ENCODE measurements around the gene NUP98.

NUP98 gene

DNA sequence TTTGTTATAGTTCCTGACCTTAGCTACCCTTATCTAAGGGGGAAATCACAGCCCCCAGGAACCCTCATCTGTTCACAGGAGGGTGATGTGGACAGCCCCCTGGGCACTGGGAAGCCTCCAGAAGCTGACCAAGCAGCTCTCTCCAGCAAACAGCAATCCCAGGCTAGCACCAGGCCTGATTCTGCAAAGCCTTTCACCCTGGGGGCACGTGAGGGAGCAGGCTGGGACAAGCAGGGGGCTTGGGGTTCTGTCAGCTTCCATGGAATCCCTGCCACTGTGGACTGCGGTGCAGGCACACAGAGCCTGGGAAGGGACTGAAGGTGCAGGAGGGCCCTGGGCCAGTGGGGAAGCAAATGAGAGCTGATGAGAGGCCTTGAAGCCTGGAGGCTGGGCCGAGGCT lies 13.1 kb upstream of the NUP98 start:
- no peak overlapping the region for H3K27ac ChIP-seq (ENCODE audit: extremely low read depth, low read depth, low read length)
- TF ChIP-seq ZFP37 (tag by site-specific recombination; IDR thresholded peaks at IDR 0.05): no peak
- TF ChIP-seq, protein P1, sequence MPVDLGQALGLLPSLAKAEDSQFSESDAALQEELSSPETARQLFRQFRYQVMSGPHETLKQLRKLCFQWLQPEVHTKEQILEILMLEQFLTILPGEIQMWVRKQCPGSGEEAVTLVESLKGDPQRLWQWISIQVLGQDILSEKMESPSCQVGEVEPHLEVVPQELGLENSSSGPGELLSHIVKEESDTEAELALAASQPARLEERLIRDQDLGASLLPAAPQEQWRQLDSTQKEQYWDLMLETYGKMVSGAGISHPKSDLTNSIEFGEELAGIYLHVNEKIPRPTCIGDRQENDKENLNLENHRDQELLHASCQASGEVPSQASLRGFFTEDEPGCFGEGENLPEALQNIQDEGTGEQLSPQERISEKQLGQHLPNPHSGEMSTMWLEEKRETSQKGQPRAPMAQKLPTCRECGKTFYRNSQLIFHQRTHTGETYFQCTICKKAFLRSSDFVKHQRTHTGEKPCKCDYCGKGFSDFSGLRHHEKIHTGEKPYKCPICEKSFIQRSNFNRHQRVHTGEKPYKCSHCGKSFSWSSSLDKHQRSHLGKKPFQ (tag by site-specific recombination; IDR thresholded peaks at IDR 0.05): no peak
- no peak for TF ChIP-seq REPIN1 (tag by site-specific recombination; IDR thresholded peaks at IDR 0.05; ENCODE audit: low read depth)
- TF ChIP-seq, protein P2, sequence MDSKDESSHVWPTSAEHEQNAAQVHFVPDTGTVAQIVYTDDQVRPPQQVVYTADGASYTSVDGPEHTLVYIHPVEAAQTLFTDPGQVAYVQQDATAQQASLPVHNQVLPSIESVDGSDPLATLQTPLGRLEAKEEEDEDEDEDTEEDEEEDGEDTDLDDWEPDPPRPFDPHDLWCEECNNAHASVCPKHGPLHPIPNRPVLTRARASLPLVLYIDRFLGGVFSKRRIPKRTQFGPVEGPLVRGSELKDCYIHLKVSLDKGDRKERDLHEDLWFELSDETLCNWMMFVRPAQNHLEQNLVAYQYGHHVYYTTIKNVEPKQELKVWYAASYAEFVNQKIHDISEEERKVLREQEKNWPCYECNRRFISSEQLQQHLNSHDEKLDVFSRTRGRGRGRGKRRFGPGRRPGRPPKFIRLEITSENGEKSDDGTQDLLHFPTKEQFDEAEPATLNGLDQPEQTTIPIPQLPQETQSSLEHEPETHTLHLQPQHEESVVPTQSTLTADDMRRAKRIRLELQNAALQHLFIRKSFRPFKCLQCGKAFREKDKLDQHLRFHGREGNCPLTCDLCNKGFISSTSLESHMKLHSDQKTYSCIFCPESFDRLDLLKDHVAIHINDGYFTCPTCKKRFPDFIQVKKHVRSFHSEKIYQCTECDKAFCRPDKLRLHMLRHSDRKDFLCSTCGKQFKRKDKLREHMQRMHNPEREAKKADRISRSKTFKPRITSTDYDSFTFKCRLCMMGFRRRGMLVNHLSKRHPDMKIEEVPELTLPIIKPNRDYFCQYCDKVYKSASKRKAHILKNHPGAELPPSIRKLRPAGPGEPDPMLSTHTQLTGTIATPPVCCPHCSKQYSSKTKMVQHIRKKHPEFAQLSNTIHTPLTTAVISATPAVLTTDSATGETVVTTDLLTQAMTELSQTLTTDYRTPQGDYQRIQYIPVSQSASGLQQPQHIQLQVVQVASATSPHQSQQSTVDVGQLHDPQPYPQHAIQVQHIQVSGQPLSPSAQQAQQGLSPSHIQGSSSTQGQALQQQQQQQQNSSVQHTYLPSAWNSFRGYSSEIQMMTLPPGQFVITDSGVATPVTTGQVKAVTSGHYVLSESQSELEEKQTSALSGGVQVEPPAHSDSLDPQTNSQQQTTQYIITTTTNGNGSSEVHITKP (tag by site-specific recombination; IDR thresholded peaks at IDR 0.05): no peak
- peaks cover 0 to 6% of the 10 kb centered on the region in 2 experiments; a peak in 1 of 3 replicates for H3K36me3 ChIP-seq (ENCODE audit: control insufficient read depth in 2 of 2, insufficient read depth in 1 of 2, low read length in 2 of 2)
- CTCF ChIA-PET: interaction anchor here (0.6 to 3.4 kb wide), 7 partner anchors 9 to 262 kb away, joined by 3 to 19 read pairs (median 4); no protein-coding TSS in a partner anchor
- H3K4me1 ChIP-seq (ENCODE audit: control insufficient read depth, insufficient read depth, low read length): no peaks in the 10 kb centered on the region
- H3K9me3 ChIP-seq (ENCODE audit: control insufficient read depth, insufficient read depth, low read depth, low read length): no peaks in the 10 kb centered on the region
- POLR2A ChIA-PET: interaction anchor here (1.7 kb wide), 1 partner anchor 31 kb away, joined by 5 read pairs; the partner anchor contains the start of gene RHOG
- H3K4me3 ChIP-seq (ENCODE audit: low read depth, low read length): no peak overlapping the region

DNA sequence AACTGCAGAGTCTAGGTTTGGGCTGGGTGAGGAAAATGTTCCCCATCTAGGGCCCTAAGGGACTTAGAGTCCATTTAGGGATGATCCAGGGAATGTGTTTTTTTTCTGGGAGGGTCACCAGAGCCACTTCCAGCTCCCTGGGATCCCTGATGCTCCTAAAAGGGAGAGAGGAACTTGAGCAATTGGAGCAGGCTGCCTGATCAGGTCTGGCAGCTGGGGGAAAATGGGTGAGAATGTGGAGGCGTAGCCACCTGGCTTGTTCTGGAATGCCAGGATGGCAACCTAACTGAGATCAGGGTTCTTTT lies 12.2 kb upstream of the NUP98 start:
- TF ChIP-seq, protein P3, sequence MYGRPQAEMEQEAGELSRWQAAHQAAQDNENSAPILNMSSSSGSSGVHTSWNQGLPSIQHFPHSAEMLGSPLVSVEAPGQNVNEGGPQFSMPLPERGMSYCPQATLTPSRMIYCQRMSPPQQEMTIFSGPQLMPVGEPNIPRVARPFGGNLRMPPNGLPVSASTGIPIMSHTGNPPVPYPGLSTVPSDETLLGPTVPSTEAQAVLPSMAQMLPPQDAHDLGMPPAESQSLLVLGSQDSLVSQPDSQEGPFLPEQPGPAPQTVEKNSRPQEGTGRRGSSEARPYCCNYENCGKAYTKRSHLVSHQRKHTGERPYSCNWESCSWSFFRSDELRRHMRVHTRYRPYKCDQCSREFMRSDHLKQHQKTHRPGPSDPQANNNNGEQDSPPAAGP (tag by site-specific recombination; IDR thresholded peaks at IDR 0.05): peak; percentile 64; the same call in 1 of the 2 replicates
- TF ChIP-seq ZNF335 (tag by site-specific recombination; conservative IDR thresholded peaks at IDR 0.05): no peak
- no peak for TF ChIP-seq WT1 (tag by site-specific recombination; IDR thresholded peaks at IDR 0.05)
- no peak for TF ChIP-seq ZNF600 (tag by site-specific recombination; IDR thresholded peaks at IDR 0.05)
- TF ChIP-seq SP3 (tag by site-specific recombination; IDR thresholded peaks at IDR 0.05): no peak
- no peak for TF ChIP-seq ZNF184 (tag by site-specific recombination; IDR thresholded peaks at IDR 0.05)
- no peaks in the 10 kb centered on the region for H3K4me1 ChIP-seq (ENCODE audit: control insufficient read depth, insufficient read depth, low read length)
- ChIA-PET CTCF (interaction anchor here (0.6 to 4.0 kb wide), 18 partner anchors 10 to 268 kb away, joined by 3 to 28 read pairs (median 5); partner anchors contain the start of genes NUP98 and STIM1), POLR2A (interaction anchor here (1.0 to 3.8 kb wide), 4 partner anchors 12 to 32 kb away, joined by 3 to 26 read pairs (median 9); partner anchors contain the start of genes NUP98 and RHOG)
- no peak overlapping the region for H3K4me3 ChIP-seq (ENCODE audit: low read depth, low read length)
- H3K9me3 ChIP-seq (ENCODE audit: control insufficient read depth, insufficient read depth, low read depth, low read length): no peaks in the 10 kb centered on the region
- H3K36me3 ChIP-seq (ENCODE audit: control insufficient read depth in 2 of 2, insufficient read depth in 1 of 2, low read length in 2 of 2): peaks cover 0 to 6% of the 10 kb centered on the region in 2 experiments; a peak in 1 of 3 replicates
- no peak overlapping the region for H3K27ac ChIP-seq (ENCODE audit: extremely low read depth, low read depth, low read length)

DNA sequence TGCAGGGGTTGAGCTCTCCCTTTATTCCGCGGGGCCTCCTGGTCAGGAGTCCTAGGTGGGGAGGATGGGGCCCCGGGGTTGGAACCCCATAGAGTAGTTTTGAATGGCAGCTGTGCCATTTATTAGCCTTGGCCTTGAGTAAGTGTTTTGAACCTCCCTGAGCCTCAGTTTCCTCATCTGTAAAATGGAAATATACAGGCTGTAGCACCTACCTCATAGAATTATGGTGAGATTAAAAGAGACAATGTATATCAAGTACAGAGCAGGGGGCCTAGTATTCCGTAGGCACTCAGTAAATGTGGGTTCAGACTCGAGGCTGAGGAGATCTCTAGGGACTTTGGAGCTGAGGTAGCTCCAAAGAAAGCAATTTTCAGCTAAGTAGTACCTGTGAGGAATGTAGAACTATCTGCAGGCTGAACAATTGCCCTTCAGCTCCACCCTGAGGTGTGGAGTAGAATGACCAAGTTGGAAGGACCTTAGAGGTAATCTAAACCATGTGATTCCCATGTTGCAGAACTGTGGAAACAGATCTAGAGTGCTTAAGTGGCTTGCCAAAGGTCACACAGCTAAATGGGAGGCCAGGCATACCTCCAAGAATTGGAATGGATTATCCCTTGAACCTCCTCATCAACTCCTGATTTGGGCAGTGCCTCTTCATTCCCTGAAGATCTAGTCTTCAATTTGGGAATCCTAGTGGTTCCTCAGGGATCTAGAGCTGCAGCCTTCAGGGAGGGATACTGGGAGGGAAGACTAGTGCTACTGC lies 11.7 kb upstream of the NUP98 start:
- Histone ChIP-seq H3K4me1 (ENCODE audit: control insufficient read depth, insufficient read depth, low read length) (no peaks in the 10 kb centered on the region), H3K4me3 (ENCODE audit: low read depth, low read length) (peak overlapping the region; percentile 79), H3K27ac (ENCODE audit: extremely low read depth, low read depth, low read length) (peak overlapping the region; percentile 5; the same call in 1 of the 2 replicates), H3K9me3 (ENCODE audit: control insufficient read depth, insufficient read depth, low read depth, low read length) (no peaks in the 10 kb centered on the region), H3K36me3 (ENCODE audit: control insufficient read depth in 2 of 2, insufficient read depth in 1 of 2, low read length in 2 of 2) (peaks cover 0 to 6% of the 10 kb centered on the region in 2 experiments; a peak in 1 of 3 replicates)
- TF ChIP-seq ZBTB17 (tag by site-specific recombination; IDR thresholded peaks at IDR 0.05) (peak; percentile 32; the same call in 1 of the 2 replicates), ZNF521 (tag by site-specific recombination; IDR thresholded peaks at IDR 0.05) (no peak), ZNF654 (tag by site-specific recombination; IDR thresholded peaks at IDR 0.05; ENCODE audit: low read depth) (peak; percentile 46), ZNF16 (tag by site-specific recombination; IDR thresholded peaks at IDR 0.05; ENCODE audit: low read depth) (no peak), IKZF3 (tag by site-specific recombination; IDR thresholded peaks at IDR 0.05) (no peak), ZNF133 (tag by site-specific recombination; IDR thresholded peaks at IDR 0.05) (no peak), ZNF777 (tag by site-specific recombination; IDR thresholded peaks at IDR 0.05; ENCODE audit: borderline replicate concordance) (0 out of 2 replicates have a peak, but pooled peaks have one; percentile 19), ZBTB1 (tag by site-specific recombination; IDR thresholded peaks at IDR 0.05) (no peak)
- TF ChIP-seq, protein P2 (tag by site-specific recombination; IDR thresholded peaks at IDR 0.05): 0 out of 2 replicates have a peak, but pooled peaks have one; percentile 43
- CTCF ChIA-PET: interaction anchor here (0.5 to 4.0 kb wide), 32 partner anchors 10 to 305 kb away, joined by 3 to 28 read pairs (median 4); partner anchors contain the start of genes NUP98 and STIM1
- POLR2A ChIA-PET: interaction anchor here (0.7 to 3.8 kb wide), 8 partner anchors 10 to 132 kb away, joined by 3 to 26 read pairs (median 3); partner anchors contain the start of genes NUP98 and RHOG

Data from HEK293 (cell line).